Measurements from ENCODE around the gene PSMD14.

Gene PSMD14

DNA sequence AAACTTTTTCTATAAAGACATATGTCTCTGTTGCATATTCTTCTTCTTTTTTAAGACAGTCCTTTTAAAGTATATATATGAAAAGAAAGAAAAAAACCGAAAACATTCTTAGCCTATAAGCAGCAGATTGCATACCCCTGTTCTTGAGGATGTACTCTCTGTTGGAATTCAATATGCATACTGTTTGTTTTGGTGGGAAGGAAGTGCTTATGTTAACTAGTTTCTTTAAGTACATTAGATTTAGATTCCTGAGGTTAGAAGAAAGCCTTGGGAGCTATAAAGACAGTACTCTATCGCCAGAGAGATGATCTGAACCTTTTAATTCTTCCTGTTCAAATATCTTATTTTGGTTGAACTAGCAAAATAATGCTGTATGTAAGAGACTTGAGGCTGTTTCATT lies 61.1 kb downstream of the PSMD14 start (continued):
- TF ChIP-seq BCL11A (tag by site-specific recombination; IDR thresholded peaks at IDR 0.05; ENCODE audit: low read depth) (no peak), ZNF560 (tag by site-specific recombination; IDR thresholded peaks at IDR 0.05; ENCODE audit: borderline replicate concordance) (no peak)

- ChIA-PET POLR2A (interaction anchor here (1.4 kb wide), 1 partner anchor 63 kb away, joined by 3 read pairs; the partner anchor contains the start of gene PSMD14), CTCF (interaction anchor here (0.7 kb wide), 1 partner anchor 67 kb away, joined by 4 read pairs; no protein-coding TSS in a partner anchor)
- Histone ChIP-seq H3K27ac (ENCODE audit: extremely low read depth, low read depth, low read length) (no peak overlapping the region), H3K4me3 (ENCODE audit: low read depth, low read length) (no peak overlapping the region), H3K9me3 (ENCODE audit: control insufficient read depth, insufficient read depth, low read depth, low read length) (no peaks in the 10 kb centered on the region), H3K36me3 (ENCODE audit: control insufficient read depth in 2 of 2, insufficient read depth in 1 of 2, low read length in 2 of 2) (peaks cover 4 to 31% of the 10 kb centered on the region in 2 experiments; a peak in 2 of 3 replicates), H3K4me1 (ENCODE audit: control insufficient read depth, insufficient read depth, low read length) (0 out of 2 replicates have a peak, but pooled peaks cover 4% of the 10 kb centered on the region)
- TF ChIP-seq ZBTB1 (tag by site-specific recombination; IDR thresholded peaks at IDR 0.05) = no peak
Observed at GRCh38 chr2:161370981-161371380, 62.8 kb downstream of the PSMD14 start.

DNA sequence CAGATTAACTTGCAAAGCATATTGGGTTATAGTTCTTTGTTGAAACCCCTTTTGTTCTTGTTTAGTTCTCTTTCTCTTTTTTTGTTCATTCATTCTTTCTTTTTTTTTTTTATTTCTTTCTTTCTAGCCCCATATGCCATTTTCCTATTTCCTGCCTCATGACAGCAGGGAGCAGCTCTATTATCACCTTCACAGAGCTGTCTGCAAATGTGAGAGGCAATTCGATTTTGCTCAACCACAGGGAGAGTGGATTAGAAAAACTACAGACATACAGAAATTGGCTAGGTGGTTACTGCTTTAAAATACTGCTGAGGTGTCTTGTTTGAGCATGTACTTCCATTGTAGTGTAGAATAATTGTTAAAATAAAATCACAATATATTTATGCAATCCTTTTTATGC lies 63.6 kb downstream of the PSMD14 start:
- 0 out of 2 replicates have a peak, but pooled peaks cover 4% of the 10 kb centered on the region for H3K4me1 ChIP-seq (ENCODE audit: control insufficient read depth, insufficient read depth, low read length)
- TF ChIP-seq, protein P1, sequence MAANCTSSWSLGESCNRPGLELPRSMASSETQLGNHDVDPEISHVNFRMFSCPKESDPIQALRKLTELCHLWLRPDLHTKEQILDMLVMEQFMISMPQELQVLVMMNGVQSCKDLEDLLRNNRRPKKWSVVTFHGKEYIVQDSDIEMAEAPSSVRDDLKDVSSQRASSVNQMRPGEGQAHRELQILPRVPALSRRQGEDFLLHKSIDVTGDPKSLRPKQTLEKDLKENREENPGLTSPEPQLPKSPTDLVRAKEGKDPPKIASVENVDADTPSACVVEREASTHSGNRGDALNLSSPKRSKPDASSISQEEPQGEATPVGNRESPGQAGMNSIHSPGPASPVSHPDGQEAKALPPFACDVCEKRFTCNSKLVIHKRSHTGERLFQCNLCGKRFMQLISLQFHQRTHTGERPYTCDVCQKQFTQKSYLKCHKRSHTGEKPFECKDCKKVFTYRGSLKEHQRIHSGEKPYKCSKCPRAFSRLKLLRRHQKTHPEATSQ (tag by site-specific recombination; IDR thresholded peaks at IDR 0.05) = no peak
- TF ChIP-seq ZNF658 (tag by site-specific recombination; IDR thresholded peaks at IDR 0.05) (no peak), GLIS2 (tag by site-specific recombination; IDR thresholded peaks at IDR 0.05) (no peak), KLF10 (tag by site-specific recombination; IDR thresholded peaks at IDR 0.05) (no peak), ZNF114 (tag by site-specific recombination; IDR thresholded peaks at IDR 0.05) (no peak), ZNF580 (tag by site-specific recombination; IDR thresholded peaks at IDR 0.05) (no peak), ZNF133 (tag by site-specific recombination; IDR thresholded peaks at IDR 0.05) (no peak), TSHZ1 (tag by site-specific recombination; IDR thresholded peaks at IDR 0.05; ENCODE audit: borderline replicate concordance) (no peak), SCRT1 (tag by site-specific recombination; IDR thresholded peaks at IDR 0.05; ENCODE audit: borderline replicate concordance) (no peak), ZNF521 (tag by site-specific recombination; IDR thresholded peaks at IDR 0.05) (no peak), ZNF654 (tag by site-specific recombination; IDR thresholded peaks at IDR 0.05; ENCODE audit: low read depth) (no peak), ZNF10 (tag by site-specific recombination; IDR thresholded peaks at IDR 0.05) (no peak), ZNF362 (tag by site-specific recombination; IDR thresholded peaks at IDR 0.05) (no peak), ZNF2 (tag by site-specific recombination; IDR thresholded peaks at IDR 0.05) (no peak), SETDB1 (IDR thresholded peaks at IDR 0.05; ENCODE audit: insufficient read length, low read length) (no peak), SP3 (tag by site-specific recombination; IDR thresholded peaks at IDR 0.05) (no peak), ZNF596 (tag by site-specific recombination; IDR thresholded peaks at IDR 0.05) (no peak), OSR2 (tag by site-specific recombination; IDR thresholded peaks at IDR 0.05) (no peak), ZNF19 (tag by site-specific recombination; IDR thresholded peaks at IDR 0.05; ENCODE audit: low read depth) (no peak)
- ChIA-PET CTCF (no interaction called here), POLR2A (no interaction called here)
- H3K9me3 ChIP-seq (ENCODE audit: control insufficient read depth, insufficient read depth, low read depth, low read length) = no peaks in the 10 kb centered on the region
- no peak overlapping the region for H3K4me3 ChIP-seq (ENCODE audit: low read depth, low read length)
- H3K36me3 ChIP-seq (ENCODE audit: control insufficient read depth in 2 of 2, insufficient read depth in 1 of 2, low read length in 2 of 2) = peaks cover 4 to 29% of the 10 kb centered on the region in 2 experiments; a peak in 2 of 3 replicates
- H3K27ac ChIP-seq (ENCODE audit: extremely low read depth, low read depth, low read length) = no peak overlapping the region

Data from HEK293 (cell line).